HG03039 (cell line): Measurements from ENCODE around the gene ATXN7L3B.

Source experiments
- ATAC-seq: cut with Tn5 transposase; IDR thresholded peaks from one replicate; pipeline ENCODE4 v1.9.1; 2021; ENCODE audit warnings: mild to moderate bottlenecking, moderate library complexity; ENCODE audit not compliant: unreplicated experiment

ATXN7L3B gene

GRCh38 chr12:74547249-74547648 is 9.6 kb downstream of the ATXN7L3B start:
- no peak for ATAC-seq

- no peak for ATAC-seq
Measured at GRCh38 chr12:74551291-74551690, 13.7 kb downstream of the ATXN7L3B start.

GRCh38 chr12:74552201-74552600 is 14.6 kb downstream of the ATXN7L3B start:
- no peak for ATAC-seq

- no peak for ATAC-seq
Measured at GRCh38 chr12:74559728-74560127, 22.1 kb downstream of the ATXN7L3B start.

- no peak for ATAC-seq
Measured at GRCh38 chr12:74563927-74564326, 26.3 kb downstream of the ATXN7L3B start.

- ATAC-seq: no peak
Measured at GRCh38 chr12:74578486-74578885, 40.9 kb downstream of the ATXN7L3B start.

- ATAC-seq: no peak
Measured at GRCh38 chr12:74579446-74579845, 41.8 kb downstream of the ATXN7L3B start.

- no peak for ATAC-seq
Measured at GRCh38 chr12:74579981-74580380, 42.3 kb downstream of the ATXN7L3B start.

- ATAC-seq: no peak
Measured at GRCh38 chr12:74581439-74581838, 43.8 kb downstream of the ATXN7L3B start.

- ATAC-seq: no peak
Measured at GRCh38 chr12:74584483-74585062, 46.9 kb downstream of the ATXN7L3B start.

- ATAC-seq: no peak
Measured at GRCh38 chr12:74586251-74586650, 48.6 kb downstream of the ATXN7L3B start.
